Daoy (cell line): Measurements from ENCODE around the gene NEDD4L. TPM values are rescaled to one million over a fixed set of nuclear protein-coding genes. Genes with fewer than 3 reads are reported as not detected.

Experiments
- DNase-seq: peaks from one replicate; pipeline ENCODE4 v3.0.0-alpha.2; 2015; ENCODE audit warnings: low read depth
- total RNA-seq: library from RNA; depleted of rRNA; stranded (reverse); fragments of >200 nt; shearing (Covaris generic); gene quantifications from 2 replicates; pipeline ENCODE4 v1.2.3, GENCODE V29; 2014

Gene NEDD4L
- total RNA-seq, 1 experiment from 2014 or later, result 31.4 TPM

DNA sequence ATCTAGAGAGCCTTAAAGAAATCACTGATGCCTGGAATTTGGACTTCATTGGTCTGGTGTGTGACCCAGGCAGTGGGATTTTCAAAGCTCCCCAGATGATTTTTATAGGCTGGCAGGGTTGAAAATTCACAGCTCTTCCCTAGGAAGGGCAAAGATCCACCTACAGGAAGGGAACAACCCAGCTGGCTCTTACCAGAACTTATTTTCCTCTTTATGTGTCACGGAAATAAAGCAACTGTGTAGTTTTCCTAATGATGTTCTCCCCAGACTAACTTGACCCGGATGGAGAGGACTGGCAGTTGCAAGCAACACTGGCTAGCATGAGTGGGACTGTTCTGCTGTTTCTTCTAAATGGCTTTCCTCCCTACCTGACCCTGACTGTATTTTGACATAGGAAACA lies 349.3 kb downstream of the NEDD4L start:
- no peak for DNase-seq

DNA sequence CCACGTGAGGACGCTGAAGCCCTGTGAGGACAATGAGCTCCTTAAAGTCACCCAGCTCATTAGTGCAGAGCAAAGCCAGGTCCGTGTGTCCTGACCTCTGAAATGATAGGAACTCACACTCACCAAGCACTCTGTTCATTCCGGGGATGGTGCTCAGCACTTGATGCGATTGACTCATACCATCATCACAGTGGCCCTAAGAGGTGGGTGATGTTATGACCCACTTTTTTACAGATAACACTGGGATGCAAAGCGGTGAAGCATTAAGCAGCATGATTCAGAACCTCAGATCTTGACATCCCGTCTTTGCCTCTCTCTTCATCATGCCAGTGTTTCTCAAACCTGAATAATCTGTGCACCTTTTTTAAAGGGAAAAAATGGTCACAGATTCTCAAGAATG lies 350.0 kb downstream of the NEDD4L start:
- peak; percentile 69 for DNase-seq

DNA sequence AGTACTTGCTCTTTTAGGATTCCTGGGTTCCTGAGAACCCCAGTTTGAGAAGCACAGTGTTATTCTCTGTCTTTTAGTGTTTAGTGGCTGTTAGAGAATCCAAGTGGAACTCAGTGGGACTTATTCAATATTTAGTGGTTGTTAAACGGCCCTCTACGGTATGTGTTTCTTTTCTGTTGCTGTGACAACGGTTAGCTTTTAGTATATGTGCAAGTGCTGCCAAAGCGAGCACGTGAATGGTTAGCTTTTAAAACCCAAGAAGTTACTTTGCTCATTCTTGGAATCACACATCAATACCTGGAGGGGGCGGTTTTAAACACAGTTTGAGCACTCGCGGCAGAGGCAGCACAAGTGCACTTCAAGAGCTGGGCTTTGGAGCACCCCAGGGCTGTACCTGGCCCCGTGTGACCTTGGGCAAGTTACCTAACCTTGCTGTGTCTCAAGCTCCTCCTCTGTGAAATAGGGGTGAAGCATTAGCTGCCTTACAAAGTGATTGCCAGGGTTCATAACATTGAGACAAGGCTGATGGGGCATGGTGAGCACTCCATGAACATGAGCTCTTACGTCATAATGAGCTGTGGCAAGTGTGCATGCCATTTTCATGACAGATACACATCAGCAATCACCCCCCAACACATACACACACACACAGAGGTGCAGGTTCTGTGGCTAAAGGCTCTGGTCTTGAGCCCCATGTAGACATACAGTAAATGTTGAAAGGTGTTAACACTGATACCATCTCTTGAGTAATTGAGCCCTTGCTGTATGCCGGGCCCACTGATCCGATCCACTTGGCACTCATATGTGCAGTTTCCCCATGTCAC lies 350.8 kb downstream of the NEDD4L start:
- DNase-seq, result no peak

DNA sequence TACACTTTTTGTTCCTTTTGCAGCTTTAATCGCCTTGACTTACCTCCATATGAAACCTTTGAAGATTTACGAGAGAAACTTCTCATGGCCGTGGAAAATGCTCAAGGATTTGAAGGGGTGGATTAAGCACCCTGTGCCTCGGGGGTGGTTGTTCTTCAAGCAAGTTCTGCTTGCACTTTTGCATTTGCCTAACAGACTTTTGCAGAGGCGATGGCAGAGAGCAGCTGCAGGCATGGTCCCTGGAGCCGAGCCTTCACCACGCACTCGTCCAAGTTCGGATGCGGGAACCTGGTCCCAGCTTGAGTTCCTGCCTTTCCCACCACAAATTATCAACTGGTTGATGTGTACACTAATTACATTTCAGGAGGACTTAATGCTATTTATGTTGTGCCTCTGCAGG lies 352.1 kb downstream of the NEDD4L start:
- no peak for DNase-seq

DNA sequence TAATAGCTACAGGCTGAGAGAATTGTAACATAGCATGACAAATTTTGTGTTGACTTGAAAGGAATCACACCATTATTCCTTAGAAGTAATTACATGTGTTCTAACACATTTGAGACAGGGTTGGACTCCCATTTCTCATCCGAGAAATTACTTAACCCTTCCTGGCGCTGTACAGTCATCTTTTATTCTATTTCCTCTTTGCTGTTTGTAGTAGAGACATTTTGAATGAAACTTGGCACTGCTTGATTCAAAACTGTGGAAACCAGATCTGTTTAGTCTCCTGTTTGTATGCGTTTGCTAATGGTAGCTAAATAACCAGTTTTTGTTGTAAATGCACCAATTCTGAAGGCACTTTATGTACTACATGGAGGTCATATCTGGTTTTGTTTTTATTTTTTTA lies 352.9 kb downstream of the NEDD4L start:
- no peak for DNase-seq

DNA sequence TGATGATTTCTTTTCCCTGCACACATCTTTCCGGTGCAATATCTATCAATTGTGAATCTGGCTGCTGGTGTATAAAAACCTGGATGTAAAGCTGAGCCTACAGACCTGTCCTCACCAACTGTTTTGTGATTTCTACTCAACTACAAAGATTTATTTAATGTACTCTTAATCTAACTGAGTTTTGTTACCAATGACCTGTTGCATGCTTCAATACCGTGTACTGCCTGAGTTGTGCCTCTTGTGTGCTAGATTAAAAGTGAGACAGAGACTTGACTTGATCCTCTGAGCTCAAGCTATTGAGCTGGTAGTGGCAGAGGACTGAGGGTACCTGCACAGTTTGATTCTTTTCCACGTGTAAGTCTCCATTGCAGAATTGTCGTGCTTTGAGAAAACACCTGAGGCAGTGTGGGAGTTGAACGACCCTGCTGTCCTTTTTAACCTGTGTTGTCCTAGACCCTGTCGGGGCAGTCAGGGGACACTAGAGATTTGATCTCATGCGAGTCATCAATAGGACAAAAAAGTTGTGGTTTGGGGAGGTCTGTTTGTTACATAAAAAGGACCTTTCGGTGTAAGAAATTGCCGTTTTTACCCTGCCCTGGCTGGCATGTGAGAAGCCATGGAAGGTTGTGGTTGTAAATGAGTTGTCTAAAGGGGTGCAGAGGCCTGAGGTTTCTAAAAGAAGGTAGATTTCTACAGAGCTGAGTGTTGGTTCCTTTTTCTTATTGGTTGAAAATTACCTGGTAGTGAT lies 353.5 kb downstream of the NEDD4L start:
- DNase-seq, result no peak

DNA sequence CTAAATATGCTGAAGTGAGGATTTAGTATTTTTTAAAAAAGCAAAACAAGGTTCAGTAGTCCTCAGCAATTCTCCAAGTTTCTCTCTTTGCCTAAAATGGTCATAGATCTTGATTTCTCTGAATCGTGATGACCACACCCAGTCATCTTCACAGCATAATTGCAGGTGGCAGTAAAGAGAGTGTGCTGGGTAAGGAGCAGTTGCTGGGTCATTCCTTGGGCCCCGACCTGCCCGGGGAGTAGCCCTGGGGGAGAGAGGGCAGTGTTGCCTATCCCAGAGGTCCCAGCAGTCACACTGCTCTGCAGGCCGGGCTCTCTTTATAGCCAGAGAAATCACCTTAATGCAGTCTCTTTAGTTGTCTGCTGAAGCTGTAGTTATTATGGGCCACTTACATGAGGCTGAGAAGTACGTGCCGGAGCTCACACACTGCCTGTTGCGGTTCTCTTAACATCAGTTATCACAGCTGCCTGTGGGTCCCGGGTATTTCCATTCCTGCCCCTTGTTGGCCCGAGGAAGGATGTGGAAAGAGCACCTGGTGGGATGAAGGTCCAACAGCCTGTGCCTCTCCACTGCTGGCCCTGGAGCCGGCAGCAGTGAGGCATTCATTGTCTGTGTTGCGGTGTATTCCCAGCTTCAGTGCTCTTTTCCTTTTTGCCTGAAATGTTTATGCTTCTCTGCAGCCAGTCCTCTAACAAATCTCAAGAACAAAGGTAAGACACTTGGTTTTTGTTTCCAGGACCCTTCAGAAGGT lies 354.8 kb downstream of the NEDD4L start:
- no peak for DNase-seq

DNA sequence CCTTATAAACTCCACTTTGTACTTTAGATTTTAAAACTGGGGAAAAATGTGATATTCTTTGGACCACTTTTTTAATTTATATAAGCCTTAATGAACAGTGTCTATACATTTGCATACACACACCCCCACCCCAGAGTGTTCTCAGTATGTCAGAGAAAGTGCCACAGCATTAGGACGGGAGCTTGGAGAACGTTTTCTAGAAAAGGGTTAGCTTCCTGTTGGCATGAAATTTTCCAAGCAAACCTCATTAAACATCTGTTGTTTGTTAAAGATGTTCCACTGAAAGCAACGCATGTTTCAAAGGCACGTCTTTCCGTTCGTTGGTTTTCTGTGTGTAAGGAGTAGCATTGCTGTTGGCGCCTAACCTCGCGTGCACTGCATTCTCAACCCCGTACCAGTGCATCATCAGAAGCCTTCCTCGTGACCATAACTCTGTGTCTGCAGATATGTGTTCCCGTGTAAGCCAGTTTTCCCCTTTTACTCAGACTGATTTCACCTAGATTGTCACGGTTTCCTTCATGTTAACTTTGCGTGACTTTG lies 356.4 kb downstream of the NEDD4L start:
- DNase-seq, result no peak

DNA sequence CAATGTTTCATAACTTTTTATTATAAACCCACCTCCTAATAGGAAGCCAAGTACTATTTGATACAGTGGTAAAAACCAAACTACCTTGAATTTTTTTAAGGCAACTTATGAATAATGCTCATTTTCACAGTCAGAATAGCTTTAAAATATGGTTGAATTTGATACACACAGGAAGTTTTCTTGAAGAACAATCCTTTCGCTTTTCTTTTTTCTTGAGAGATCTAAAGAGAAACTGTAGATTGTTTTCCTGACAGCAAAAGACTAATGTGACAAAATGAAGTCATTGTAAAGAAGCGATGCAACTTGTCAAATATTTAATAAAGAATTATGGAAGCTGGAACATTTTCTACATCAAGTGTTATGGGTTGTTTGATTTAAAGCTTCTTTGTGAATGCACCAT lies 357.2 kb downstream of the NEDD4L start:
- DNase-seq, result no peak

DNA sequence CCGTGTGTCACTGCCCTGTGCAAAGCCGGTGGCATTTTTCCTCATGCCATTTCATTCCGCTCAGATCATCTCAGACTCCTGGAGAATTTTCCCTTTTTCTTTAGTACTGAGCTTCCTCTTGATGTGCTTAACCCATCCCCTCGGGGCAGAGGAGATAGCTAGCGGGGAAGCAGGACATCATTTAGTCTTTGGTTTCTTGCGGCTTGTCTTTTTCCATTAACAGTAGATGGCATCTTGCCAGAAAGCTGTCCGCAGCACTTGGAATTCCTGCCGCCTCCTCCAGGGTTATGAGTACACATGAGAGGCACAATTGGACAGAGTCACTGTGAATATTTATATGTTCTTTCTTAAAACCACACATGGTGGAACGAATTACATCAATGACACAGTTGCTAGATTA lies 358.2 kb downstream of the NEDD4L start:
- no peak for DNase-seq

DNA sequence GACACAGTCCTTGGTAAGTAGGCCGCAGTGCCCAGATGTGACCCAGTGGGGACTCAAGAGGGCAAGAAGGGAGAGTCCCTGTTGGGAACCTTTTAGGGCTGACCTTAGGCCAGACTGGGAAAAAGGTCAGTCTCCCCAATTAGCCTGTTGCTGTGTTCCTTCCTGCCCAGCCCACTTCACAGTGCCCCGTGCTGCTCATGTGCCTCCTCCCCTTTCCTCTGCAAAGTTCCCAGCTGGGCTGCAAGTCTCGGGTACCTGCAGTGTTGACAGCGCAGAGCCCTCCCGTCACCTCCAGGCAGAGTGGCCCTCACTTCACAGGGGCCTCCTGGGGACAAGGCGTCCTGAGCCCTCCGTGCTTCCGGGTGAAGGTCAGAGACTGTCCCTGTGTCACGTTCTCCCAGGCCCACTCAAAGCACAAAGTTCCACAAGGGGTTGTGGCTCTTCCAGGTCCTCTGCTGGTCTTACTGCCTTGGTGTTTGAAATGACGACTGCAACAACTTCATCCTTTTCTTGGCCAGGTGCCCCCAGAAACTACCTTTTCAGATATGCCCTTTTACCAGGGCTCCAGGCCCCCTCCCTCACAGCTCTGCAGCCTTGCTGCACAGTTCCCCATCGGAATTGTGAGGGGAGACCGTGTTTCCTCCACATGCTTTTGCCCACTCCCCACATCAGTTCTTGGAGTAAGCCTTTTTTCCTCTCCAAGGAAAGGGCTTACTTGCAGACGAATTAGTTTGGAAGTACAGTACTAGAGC lies 359.1 kb downstream of the NEDD4L start:
- no peak for DNase-seq

DNA sequence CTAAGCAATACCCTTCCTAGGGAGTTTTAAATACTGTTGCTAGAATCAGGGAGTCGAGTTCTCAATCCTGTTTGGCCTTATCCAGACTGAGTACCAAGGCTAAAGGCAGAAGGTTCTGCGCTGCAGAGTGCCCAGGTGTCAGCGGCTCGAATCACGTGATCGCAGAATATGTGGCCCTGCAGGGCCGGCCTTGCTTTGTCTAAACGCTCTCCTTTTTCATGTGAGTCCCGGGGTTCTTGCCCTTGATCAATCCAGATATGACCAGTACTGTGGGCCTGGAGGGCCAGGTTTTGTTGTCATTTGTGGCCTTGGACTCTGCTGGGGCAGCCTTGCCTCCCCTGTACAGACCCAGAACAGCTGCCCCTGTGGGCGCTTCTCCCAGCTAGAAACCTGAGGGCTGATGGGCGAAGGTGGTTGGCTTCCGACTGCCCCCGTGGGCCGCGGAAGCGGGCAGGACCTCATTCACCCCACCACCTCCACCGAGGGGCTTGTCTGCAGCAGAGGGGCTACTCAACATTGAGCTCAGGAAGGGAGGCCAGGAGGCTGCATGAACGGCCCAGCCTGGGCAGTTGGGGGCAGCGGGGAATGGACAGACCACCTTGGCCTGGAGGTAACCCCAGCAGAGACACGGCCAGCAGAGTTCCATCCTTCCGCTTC lies 359.9 kb downstream of the NEDD4L start:
- no peak for DNase-seq

DNA sequence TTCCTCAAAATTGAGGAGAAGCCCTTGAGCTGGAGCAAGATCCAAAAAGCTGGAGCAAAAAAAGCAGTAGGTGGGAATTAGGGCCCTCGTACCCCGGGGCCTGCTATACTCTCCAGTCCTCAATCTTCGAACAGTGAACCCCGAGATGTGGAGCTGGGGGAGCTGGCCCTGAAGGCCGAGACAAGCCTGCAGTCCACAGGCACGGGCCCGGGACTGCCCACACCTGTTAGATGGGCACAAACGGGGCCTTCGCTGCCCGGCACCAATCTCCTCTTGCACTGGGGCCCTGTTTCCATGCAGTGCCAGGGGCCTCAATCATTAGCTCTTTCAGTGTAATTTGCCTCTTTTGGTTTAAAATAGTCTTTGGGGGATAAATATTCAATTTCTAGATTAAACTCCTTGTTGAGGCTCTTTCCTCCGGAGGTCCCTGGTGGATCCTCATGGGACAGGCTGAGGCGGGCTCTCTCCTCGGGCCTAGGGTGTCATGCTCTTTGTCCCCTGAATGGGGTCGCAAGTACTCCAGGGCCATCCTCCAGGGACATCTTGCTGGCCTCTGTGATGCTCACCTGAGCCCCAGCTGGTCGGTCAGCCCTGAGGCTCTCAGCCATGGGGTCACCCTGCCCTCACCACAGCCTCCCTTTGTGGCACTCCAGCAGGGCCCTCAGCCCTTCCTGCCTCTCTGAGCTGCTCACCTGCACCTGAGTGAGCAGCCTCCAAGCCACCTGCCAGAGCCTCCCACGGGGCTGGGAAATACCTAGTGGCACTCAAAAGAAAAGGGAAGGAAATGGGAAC lies 361.3 kb downstream of the NEDD4L start:
- no peak for DNase-seq

DNA sequence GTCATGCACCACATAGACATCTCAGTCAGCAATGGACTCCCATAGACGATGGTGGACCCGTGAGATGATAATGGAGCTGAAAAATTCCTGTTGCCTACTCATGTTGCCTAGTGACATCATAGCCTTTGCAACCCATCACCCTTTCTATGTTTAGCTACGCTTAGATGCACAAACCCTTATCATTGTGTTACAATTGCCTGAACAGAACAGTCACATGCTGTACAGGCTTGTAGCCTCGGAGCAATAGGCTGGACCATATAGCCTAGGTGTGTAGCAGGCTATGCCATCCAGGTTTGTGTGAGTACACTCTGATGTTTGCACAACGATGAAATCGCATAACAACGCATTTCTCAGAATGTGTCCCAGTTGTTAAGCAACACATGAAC lies 363.2 kb downstream of the NEDD4L start:
- DNase-seq, result no peak

DNA sequence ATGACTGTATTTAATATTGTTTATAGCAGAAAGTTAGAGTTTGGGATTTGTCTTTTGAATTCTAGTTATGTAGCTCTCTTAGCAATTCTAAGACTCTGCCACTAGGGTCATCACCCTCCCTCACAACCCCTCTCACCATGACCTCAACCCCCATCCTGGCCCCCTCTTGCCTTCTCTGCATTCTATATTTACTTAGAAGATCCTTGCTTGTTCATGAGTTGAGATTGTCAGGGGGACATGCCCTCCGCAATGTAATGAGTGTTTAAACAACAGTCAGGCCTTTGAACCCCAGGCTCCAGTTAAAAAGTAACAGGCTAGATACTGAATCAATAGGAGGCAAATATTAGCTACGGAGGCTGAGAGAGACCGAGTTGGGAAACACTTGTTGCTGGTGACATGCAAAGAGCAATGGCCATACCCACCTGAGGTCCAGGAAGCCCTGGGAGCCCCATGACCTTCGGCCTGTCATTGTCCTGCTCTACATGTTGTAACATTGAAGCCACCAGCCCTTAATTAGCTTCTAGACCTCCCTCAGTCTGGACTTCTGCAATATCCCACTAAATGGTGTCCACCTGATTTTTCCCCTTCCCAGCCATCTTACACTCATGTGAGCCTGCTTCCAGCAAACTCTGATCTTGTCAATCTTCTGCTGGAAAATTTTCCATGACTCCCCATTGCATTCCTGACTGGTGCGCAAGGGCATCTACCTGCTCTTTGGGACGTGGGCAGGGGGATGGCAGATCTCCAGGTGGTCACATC lies 363.8 kb downstream of the NEDD4L start:
- DNase-seq, result no peak

DNA sequence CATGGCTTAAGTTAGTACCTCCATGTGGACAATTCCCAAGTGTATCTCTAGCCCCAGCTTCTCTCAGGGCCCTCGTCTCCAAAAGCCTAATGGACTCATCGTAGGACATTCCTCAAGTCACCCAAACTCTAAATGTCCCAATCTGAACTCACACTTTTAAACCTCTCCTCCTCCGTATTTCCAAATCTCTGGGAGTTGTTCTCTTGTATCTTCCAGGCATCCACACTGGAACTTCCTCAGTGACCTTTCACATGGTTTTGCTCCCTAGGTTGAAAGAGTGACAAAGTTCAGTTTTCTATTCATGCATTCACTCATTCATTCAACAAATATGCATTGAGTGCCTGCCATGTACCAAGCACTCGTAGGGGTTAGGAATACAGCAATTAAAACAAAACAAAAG lies 364.6 kb downstream of the NEDD4L start:
- DNase-seq, result no peak

DNA sequence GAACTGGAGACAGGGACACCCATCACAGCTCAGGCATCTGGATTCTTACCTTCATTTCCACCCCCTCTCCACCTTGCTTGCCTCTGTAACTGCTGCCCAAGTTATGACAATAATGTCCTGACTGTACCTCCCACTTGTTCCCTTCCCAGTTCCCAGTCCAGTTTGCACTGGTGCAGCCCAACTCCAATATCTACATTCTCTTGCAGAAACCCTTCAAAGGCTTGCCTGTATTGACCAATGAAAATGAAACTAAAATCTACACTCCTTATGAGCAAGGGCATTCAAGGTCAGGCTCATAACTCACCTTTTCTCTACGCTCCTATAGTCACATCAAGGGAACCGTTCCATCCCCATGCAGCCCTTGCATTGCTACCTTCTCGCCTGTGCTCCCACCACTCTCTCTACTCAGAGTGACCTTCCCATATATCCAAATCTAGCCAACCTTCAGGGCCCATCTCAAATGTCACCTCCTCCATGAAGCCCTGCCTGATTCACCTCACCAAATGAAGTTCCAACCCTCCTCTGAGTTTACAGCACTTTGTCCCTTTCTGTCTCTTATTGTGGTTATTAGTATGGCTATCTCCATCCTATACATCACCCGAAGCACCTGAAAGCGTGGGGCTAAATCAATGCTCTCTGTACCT lies 365.9 kb downstream of the NEDD4L start:
- no peak for DNase-seq

DNA sequence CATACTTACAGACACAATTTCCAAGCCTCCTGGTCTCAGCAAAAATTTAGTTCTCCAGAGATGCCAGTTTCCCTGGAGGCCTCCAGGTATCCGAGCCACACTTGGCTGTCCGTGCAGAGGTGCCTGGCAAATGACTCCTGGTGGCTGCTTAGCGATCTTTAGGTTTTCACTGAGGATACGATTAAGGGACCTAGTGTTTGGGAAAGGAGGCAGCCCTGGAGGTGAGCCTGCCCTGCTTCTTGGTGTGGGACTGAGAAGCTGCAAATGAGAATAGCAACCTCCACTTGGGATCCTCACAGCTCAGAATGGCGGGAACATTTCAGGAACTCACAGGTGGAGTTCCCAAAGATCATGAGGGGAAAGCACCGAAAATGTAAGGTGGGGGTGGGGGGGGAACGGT lies 367.3 kb downstream of the NEDD4L start:
- no peak for DNase-seq
